HG03575 (cell line): Measurements from ENCODE around the gene CRB1.

Experiments used
- ATAC-seq: cut with Tn5 transposase; IDR thresholded peaks from one replicate; pipeline ENCODE4 v1.9.1; 2021; ENCODE audit not compliant: unreplicated experiment, insufficient number of reproducible peaks, low FRiP score; ENCODE audit errors: extremely low read depth

The CRB1 gene

GRCh38 chr1:197438010-197438790, 170.1 kb downstream of the CRB1 start:
- ATAC-seq: no peak

GRCh38 chr1:197439708-197440280, 171.7 kb downstream of the CRB1 start:
- no peak for ATAC-seq

GRCh38 chr1:197440715-197441114, 172.7 kb downstream of the CRB1 start:
- no peak for ATAC-seq

DNA sequence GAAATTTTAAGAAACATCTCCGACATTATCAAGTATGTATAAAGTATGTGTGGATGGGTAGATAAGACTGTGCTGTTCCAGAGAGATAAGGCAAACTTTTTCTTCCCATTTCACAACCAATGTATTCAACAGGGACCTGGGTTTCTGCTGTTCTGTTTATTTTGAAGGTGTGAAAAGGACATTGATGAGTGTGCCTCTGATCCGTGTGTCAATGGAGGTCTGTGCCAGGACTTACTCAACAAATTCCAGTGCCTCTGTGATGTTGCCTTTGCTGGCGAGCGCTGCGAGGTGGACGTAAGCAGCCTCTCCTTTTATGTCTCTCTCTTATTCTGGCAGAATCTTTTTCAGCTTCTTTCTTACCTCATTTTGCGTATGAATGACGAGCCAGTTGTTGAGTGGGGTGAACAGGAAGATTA, 174.0 kb downstream of the CRB1 start:
- no peak for ATAC-seq

DNA sequence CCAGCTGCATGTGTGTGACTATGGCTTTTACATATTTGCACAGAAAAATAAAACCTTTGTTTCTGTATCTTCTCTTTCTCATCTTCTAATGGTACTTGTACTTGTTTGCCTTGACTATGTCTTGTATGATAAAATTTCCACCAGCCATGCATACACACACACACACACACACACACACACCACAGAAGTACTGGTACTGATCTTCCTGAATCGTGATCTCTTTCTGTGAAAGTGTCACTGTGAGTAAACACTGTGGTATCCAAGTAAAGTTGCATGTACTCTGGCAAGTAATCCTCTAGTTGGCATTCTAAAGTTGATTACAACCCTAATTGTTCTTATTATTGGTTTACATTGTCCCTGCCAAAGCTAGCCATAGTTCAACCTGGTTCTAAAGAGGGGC, 176.7 kb downstream of the CRB1 start:
- no peak for ATAC-seq

DNA sequence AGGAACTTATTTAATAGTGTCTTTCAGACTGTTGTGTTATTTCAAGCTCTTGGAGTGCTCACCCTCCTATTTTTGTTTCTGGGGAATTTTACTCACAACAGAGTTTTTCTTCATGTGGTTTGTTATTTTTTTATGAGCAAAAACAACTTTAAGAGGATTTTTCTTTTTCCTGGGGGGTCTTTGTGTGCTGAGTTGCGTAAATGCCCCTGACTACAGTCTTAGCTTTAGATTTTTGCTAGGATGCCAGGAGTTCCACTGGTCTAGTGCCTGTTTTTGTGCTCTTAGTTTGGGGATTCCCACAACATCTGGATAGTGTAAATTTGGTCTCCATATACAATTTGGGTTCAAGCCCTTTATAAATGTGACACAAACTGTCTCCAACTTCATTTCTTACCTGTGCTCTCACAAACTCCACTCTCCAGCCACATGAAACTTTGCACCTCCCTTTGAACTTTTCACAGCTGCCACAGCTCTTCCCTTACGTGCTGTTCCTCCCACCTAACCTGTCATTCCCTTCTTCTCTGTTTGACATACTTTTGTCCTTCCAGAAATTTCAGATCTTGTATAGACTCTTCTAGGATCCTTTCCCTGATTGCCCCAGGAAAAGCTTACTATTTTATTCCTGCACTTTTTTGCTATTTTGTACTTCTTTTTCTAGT, 180.2 kb downstream of the CRB1 start:
- ATAC-seq: no peak

GRCh38 chr1:197451381-197451780, 183.3 kb downstream of the CRB1 start:
- ATAC-seq: no peak

DNA sequence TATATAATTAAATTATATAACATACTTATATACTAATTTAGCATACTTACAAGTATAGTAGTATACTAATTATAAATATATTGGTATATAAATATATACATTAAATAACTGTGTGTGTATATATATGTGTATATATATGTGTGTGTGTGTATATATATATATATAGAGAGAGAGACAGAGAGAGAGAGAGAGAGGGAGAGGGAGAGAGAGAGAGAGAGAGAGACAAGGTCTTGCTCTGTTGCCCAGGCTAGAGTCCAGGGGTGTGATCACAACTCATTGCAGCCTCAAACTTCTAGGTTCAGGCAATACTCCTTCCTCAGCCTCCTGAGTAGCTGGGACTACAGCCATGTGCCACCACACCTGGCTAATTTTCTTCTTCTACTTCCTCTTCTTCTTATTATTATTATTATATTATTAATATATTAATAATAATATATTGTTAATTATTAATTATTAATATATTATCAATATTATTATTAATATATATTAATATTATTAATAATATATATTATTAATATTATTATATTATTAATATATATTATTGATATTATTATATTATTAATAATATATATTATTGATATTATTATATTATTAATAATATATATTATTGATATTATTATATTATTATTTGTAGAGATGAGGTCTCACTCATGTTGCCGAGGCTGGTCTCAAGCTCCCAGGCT, 185.5 kb downstream of the CRB1 start:
- ATAC-seq: no peak

- ATAC-seq: no peak
These were observed 194.5 kb downstream of the CRB1 start for GRCh38 chr1:197462539-197462938.

GRCh38 chr1:197463142-197463541, 195.1 kb downstream of the CRB1 start:
- no peak for ATAC-seq

- no peak for ATAC-seq
These were observed 196.0 kb downstream of the CRB1 start for GRCh38 chr1:197464044-197464443.

GRCh38 chr1:197465528-197466327, 197.7 kb downstream of the CRB1 start:
- no peak for ATAC-seq

DNA sequence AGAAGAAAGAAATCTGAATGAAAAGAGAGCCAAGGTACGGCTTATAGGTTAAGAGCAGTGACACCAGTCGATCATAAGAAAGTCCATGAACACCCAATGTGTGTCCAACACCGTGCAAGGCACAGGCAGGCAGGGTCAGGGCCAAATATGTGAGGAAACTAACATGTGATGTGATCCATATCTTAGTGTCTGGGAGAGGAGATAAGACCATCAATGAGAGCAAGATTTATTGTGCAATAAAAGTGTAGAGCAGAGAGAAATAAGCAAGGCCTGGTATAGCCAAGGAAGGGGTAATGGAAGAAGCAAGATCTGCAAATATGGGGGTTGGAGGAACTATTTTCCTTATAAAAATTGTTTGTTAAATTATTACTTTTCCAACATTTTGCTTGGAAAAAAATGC, 198.8 kb downstream of the CRB1 start:
- ATAC-seq: no peak

GRCh38 chr1:197467881-197468280, 199.8 kb downstream of the CRB1 start:
- no peak for ATAC-seq

- ATAC-seq: no peak
These were observed 200.6 kb downstream of the CRB1 start for GRCh38 chr1:197468543-197469175.

DNA sequence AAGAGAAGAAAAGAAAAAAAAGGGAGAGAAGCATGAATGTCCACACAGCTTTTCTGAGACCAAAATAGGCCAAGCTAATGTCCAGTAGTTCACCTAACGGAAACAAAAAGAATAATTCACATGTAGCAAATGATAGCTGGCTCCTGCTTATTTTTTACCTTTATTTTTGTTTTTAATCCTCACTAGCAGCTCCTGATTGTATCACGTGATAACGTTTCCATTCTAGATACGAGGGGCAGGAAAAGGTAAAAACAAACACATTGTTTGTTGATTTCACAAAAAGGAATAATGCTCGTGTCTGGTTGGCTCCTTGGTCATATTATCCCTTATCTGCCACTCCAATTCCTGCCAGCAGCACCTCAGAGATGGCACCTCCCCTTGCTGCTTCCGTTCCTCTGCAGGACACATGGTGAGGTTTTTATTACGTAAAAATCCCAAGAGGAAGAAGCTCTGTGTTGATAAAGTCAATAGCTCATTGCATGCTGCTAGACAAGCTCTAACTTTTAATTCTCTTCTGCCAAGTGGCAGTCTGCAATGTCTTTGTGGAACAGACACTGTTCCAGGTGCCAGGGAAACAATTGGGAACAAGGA, 201.7 kb downstream of the CRB1 start:
- no peak for ATAC-seq

GRCh38 chr1:197470330-197470729, 202.3 kb downstream of the CRB1 start:
- no peak for ATAC-seq

- ATAC-seq: no peak
These were observed 203.4 kb downstream of the CRB1 start for GRCh38 chr1:197471248-197471985.
